Liver (tissue), 3 donors: ENCODE data around the gene MS4A7.

Experiments
- EGR1 ChIP-seq, 2 donors: IDR thresholded peaks; 2 replicates each; pipeline ENCODE4 v1.6.1; 2016 to 2018; ENCODE audit warnings: antibody characterized with exemption in 2 of 2, low read depth in 2 of 2
- JUND ChIP-seq, 2 donors: IDR thresholded peaks; 2 replicates each; pipeline ENCODE4 v1.6.1; 2016; ENCODE audit warnings: antibody characterized with exemption in 2 of 2
- RAD21 ChIP-seq, 2 donors: IDR thresholded peaks; 2 replicates each; pipeline ENCODE4 v1.6.1; 2016; ENCODE audit warnings: antibody characterized with exemption in 2 of 2, mild to moderate bottlenecking in 2 of 2
- RXRA ChIP-seq, 2 donors: IDR thresholded peaks; 2 replicates each; pipeline ENCODE4 v1.6.1; 2017 to 2018; ENCODE audit warnings: antibody characterized with exemption in 2 of 2, mild to moderate bottlenecking in 1 of 2
- TAF1 ChIP-seq: conservative IDR thresholded peaks from 2 replicates; pipeline ENCODE4 v1.6.1; 2016; ENCODE audit warnings: antibody characterized with exemption, mild to moderate bottlenecking
- TF ChIP-seq, protein P1 (sequence below): fragments of 150-350 bp; IDR thresholded peaks from 2 replicates; pipeline ENCODE4 v1.5.1; 2017; ENCODE audit warnings: improper control_type of control experiment, low read depth, low read length; ENCODE audit not compliant: missing input control
- TF ChIP-seq, protein P2 (sequence below): IDR thresholded peaks from 2 replicates; pipeline ENCODE4 v1.6.1; 2016; ENCODE audit warnings: antibody characterized with exemption, mild to moderate bottlenecking
- TF ChIP-seq, protein P3 (sequence below): IDR thresholded peaks from 2 replicates; pipeline ENCODE4 v1.6.1; 2016; ENCODE audit warnings: antibody characterized with exemption
- TF ChIP-seq, protein P4 (sequence below): IDR thresholded peaks from 2 replicates; pipeline ENCODE4 v1.6.1; 2016; ENCODE audit warnings: antibody characterized with exemption
- donor health status: healthy.
- donor health status: healthy.

DNA sequence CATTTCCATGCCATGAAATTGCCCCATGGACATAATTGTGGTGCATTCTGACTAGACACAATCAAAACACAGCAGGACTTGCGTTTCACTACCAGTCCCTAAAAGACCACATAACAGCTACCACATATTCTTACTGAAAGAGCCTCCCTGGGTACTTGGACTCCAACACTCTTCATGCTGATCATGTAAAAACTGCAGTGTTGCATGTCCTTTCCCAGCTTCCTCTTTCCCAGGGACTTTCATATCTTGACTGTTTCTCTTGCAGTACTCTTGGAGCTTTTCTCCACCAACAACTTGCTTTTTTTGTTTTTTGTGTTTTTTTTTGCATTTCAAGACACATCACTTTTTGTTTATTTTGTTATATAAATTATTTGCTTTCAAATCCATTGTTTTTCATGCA, 28.3 kb upstream of the MS4A7 start:
- TF ChIP-seq, protein P1, sequence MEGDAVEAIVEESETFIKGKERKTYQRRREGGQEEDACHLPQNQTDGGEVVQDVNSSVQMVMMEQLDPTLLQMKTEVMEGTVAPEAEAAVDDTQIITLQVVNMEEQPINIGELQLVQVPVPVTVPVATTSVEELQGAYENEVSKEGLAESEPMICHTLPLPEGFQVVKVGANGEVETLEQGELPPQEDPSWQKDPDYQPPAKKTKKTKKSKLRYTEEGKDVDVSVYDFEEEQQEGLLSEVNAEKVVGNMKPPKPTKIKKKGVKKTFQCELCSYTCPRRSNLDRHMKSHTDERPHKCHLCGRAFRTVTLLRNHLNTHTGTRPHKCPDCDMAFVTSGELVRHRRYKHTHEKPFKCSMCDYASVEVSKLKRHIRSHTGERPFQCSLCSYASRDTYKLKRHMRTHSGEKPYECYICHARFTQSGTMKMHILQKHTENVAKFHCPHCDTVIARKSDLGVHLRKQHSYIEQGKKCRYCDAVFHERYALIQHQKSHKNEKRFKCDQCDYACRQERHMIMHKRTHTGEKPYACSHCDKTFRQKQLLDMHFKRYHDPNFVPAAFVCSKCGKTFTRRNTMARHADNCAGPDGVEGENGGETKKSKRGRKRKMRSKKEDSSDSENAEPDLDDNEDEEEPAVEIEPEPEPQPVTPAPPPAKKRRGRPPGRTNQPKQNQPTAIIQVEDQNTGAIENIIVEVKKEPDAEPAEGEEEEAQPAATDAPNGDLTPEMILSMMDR: no peak
- TF ChIP-seq, protein P2, sequence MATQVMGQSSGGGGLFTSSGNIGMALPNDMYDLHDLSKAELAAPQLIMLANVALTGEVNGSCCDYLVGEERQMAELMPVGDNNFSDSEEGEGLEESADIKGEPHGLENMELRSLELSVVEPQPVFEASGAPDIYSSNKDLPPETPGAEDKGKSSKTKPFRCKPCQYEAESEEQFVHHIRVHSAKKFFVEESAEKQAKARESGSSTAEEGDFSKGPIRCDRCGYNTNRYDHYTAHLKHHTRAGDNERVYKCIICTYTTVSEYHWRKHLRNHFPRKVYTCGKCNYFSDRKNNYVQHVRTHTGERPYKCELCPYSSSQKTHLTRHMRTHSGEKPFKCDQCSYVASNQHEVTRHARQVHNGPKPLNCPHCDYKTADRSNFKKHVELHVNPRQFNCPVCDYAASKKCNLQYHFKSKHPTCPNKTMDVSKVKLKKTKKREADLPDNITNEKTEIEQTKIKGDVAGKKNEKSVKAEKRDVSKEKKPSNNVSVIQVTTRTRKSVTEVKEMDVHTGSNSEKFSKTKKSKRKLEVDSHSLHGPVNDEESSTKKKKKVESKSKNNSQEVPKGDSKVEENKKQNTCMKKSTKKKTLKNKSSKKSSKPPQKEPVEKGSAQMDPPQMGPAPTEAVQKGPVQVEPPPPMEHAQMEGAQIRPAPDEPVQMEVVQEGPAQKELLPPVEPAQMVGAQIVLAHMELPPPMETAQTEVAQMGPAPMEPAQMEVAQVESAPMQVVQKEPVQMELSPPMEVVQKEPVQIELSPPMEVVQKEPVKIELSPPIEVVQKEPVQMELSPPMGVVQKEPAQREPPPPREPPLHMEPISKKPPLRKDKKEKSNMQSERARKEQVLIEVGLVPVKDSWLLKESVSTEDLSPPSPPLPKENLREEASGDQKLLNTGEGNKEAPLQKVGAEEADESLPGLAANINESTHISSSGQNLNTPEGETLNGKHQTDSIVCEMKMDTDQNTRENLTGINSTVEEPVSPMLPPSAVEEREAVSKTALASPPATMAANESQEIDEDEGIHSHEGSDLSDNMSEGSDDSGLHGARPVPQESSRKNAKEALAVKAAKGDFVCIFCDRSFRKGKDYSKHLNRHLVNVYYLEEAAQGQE: no peak
- no peak for TF ChIP-seq RXRA (IDR thresholded peaks at IDR 0.05)
- TF ChIP-seq, protein P3, sequence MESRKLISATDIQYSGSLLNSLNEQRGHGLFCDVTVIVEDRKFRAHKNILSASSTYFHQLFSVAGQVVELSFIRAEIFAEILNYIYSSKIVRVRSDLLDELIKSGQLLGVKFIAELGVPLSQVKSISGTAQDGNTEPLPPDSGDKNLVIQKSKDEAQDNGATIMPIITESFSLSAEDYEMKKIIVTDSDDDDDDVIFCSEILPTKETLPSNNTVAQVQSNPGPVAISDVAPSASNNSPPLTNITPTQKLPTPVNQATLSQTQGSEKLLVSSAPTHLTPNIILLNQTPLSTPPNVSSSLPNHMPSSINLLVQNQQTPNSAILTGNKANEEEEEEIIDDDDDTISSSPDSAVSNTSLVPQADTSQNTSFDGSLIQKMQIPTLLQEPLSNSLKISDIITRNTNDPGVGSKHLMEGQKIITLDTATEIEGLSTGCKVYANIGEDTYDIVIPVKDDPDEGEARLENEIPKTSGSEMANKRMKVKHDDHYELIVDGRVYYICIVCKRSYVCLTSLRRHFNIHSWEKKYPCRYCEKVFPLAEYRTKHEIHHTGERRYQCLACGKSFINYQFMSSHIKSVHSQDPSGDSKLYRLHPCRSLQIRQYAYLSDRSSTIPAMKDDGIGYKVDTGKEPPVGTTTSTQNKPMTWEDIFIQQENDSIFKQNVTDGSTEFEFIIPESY: no peak
- no peak for TF ChIP-seq JUND (IDR thresholded peaks at IDR 0.05)
- TF ChIP-seq, protein P4, sequence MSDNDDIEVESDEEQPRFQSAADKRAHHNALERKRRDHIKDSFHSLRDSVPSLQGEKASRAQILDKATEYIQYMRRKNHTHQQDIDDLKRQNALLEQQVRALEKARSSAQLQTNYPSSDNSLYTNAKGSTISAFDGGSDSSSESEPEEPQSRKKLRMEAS: no peak
- no peak for TF ChIP-seq RAD21 (IDR thresholded peaks at IDR 0.05)
- no peak for TF ChIP-seq TAF1
- no peak for TF ChIP-seq EGR1 (IDR thresholded peaks at IDR 0.05; ENCODE audit: low read depth in 2 of 2)
